Vagina (tissue), 2 donors: Measurements from ENCODE around the gene RPS25. TPM values are rescaled to one million over a fixed set of nuclear protein-coding genes. Genes with fewer than 3 reads are reported as not detected.

Experiments used
- DNase-seq, 2 donors: peaks; one replicate each; pipeline ENCODE4 v3.0.0-alpha.2; 2017; ENCODE audit errors: extremely low spot score in 2 of 2
- H3K27ac ChIP-seq: fragments of 200-600 bp; sonication (generic); one replicate; pipeline ENCODE4 v1.5.1; 2019
- H3K27me3 ChIP-seq: fragments of 200-600 bp; sonication (generic); one replicate; pipeline ENCODE4 v1.5.1; 2019
- H3K36me3 ChIP-seq, 2 donors: fragments of 200-600 bp; sonication (generic); one replicate each; pipeline ENCODE4 v1.5.1; 2017 to 2019
- H3K4me1 ChIP-seq: fragments of 200-600 bp; sonication (generic); one replicate; pipeline ENCODE4 v1.5.1; 2019
- H3K4me3 ChIP-seq, 2 donors: fragments of 200-600 bp; sonication (generic); 1 replicate in 1 of 2; 2 replicates in 1 of 2; pipeline ENCODE4 v1.5.1; 2016 to 2019
- H3K9me3 ChIP-seq: fragments of 200-600 bp; sonication (generic); one replicate; pipeline ENCODE4 v1.5.1; 2019
- POLR2A ChIP-seq, 2 donors: fragments of 450-650 bp; IDR thresholded peaks; one replicate each; pipeline ENCODE4 v1.6.1; 2017; ENCODE audit warnings: antibody characterized with exemption in 2 of 2, mild to moderate bottlenecking in 2 of 2, moderate library complexity in 2 of 2
- POLR2AphosphoS5 ChIP-seq, 2 donors: sonication (generic); formaldehyde crosslinking; IDR thresholded peaks; one replicate each; pipeline ENCODE4 v1.9.0; 2017; ENCODE audit warnings: antibody characterized with exemption in 2 of 2, mild to moderate bottlenecking in 2 of 2, low read depth in 1 of 2; ENCODE audit not compliant: insufficient read depth in 1 of 2
- intact Hi-C: fragments of 100-400 bp; cut with DNase I; formaldehyde crosslinking; loops from one replicate; pipeline ENCODE4 v1.15.1; 2023
- total RNA-seq: library from RNA; depleted of rRNA; stranded (reverse); fragments of >200 nt; gene quantifications from one replicate; pipeline ENCODE4 v1.2.3, GENCODE V29; 2016
- TF ChIP-seq, protein P1 (sequence below), 3 experiments: fragments of 450-650 bp in 2 of 3; fragments of 200-600 bp in 1 of 3; sonication (generic) in 1 of 3; IDR thresholded peaks; one replicate each; pipeline ENCODE4 v1.5.1; 2017 to 2019; ENCODE audit warnings: antibody characterized with exemption in 3 of 3, mild to moderate bottlenecking in 2 of 3, moderate library complexity in 2 of 3

Gene RPS25
- total RNA-seq, 1 donor from 2014 or later, result 1,843 TPM

DNA sequence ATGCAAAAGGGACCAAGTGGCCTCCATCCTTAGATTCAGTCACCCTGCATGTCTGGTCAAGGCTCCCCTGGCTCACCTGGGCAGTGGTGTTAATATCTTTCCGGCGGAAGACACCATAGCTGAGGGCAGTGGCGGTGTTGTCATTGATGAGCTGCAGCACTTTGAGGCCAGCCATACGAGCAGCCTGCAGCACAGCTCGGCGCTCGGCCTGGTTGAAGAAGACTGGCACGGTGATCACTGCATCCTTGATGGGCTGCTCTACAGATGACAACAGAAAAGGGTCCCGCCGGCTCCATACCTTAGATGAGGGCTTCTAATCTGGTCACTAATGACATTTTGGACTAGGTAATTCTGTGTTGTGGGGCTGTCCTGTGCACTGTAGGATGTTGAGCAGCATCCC is 36.3 kb upstream of the RPS25 start:
- intact Hi-C loops, result no loop called here
- no peak overlapping the region for H3K27ac ChIP-seq
- DNase-seq, result no peak
- H3K36me3 ChIP-seq, result peaks cover 0 to 54% of the 10 kb centered on the region in 2 donors
- no peaks in the 10 kb centered on the region for H3K27me3 ChIP-seq
- TF ChIP-seq POLR2A (IDR thresholded peaks at IDR 0.05) (no peak), POLR2AphosphoS5 (IDR thresholded peaks at IDR 0.05; ENCODE audit: insufficient read depth in 1 of 2, low read depth in 1 of 2) (no peak)
- TF ChIP-seq, protein P1, sequence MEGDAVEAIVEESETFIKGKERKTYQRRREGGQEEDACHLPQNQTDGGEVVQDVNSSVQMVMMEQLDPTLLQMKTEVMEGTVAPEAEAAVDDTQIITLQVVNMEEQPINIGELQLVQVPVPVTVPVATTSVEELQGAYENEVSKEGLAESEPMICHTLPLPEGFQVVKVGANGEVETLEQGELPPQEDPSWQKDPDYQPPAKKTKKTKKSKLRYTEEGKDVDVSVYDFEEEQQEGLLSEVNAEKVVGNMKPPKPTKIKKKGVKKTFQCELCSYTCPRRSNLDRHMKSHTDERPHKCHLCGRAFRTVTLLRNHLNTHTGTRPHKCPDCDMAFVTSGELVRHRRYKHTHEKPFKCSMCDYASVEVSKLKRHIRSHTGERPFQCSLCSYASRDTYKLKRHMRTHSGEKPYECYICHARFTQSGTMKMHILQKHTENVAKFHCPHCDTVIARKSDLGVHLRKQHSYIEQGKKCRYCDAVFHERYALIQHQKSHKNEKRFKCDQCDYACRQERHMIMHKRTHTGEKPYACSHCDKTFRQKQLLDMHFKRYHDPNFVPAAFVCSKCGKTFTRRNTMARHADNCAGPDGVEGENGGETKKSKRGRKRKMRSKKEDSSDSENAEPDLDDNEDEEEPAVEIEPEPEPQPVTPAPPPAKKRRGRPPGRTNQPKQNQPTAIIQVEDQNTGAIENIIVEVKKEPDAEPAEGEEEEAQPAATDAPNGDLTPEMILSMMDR (IDR thresholded peaks at IDR 0.05), result no peak
- H3K4me1 ChIP-seq, result peaks cover 28% of the 10 kb centered on the region
- H3K9me3 ChIP-seq, result no peaks in the 10 kb centered on the region
- no peak overlapping the region for H3K4me3 ChIP-seq

DNA sequence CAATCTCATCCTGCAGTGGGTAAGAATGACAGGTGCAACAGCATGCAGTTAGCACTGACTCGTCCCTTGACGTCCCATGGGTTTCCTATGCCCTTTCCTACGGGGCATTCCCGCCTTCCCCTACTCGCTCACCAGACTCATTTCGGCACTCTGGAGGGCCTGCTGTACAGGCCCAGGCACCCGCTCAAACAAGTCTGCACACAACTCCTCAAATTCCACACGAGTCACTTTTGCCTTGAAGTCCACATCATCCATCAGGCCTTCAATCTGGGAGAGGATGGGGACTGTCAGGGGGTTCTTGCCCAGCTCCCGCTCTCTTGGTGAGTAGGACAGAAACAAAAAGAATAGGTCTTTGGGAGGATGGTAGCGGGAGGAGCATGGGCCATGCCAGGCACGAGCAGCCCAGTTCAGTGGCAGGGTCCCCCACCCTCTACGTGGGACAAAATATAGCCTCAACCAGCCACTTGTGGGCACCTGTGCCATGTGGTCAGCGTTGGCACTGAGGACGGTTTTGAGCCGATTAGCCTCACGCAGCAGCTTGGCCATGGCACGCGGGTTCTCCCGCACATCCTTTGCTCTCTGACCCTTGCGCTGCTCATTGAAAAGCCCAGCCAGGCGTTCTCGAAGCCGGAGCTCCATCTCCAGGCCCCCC is 34.1 kb upstream of the RPS25 start:
- DNase-seq, result no peak
- no peak overlapping the region for H3K27ac ChIP-seq
- no peaks in the 10 kb centered on the region for H3K9me3 ChIP-seq
- H3K27me3 ChIP-seq, result no peaks in the 10 kb centered on the region
- peaks cover 0 to 76% of the 10 kb centered on the region in 2 donors for H3K36me3 ChIP-seq
- intact Hi-C loops, result no loop called here
- no peak overlapping the region for H3K4me3 ChIP-seq
- H3K4me1 ChIP-seq, result peaks cover 18% of the 10 kb centered on the region
- TF ChIP-seq, protein P1 (IDR thresholded peaks at IDR 0.05), result no peak
- TF ChIP-seq POLR2A (IDR thresholded peaks at IDR 0.05) (no peak), POLR2AphosphoS5 (IDR thresholded peaks at IDR 0.05; ENCODE audit: insufficient read depth in 1 of 2, low read depth in 1 of 2) (no peak)

DNA sequence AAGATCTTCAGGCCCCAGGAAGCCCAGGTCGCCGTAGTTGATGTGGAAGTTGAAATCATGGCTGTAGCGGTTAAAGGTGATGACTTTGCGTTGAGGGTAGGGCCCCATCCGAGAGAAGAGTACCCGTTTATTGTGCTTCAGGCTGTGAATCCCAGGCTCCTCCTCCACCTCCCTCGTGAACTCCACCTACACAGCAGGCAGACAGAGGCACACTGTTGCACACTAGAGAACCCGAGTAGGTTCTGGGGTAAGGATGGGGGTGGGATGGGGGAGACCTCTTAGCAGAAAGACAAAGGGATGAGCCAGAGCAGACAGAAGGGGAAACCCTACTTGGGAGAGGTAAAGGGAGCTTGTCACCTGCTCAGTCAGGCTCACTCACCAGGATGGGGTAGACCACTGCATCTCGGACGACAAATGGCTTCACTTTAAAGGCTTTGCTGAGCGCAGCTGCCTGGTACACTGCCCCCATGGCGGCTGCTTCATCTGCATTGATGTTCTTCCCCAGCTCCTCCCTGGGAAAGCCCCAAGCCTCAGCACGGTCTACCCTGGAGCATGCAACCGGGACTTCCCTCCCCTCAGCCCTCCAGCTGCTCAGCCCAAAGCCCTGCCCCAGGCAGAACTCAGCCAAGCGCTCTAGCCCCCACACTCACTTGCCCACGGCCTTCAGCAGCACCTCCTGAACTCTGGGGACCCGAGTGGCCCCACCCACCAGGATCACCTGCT is 33.5 kb upstream of the RPS25 start:
- H3K27ac ChIP-seq, result no peak overlapping the region
- no peaks in the 10 kb centered on the region for H3K27me3 ChIP-seq
- H3K9me3 ChIP-seq, result no peaks in the 10 kb centered on the region
- intact Hi-C loops, result no loop called here
- no peak for TF ChIP-seq POLR2AphosphoS5 (IDR thresholded peaks at IDR 0.05; ENCODE audit: insufficient read depth in 1 of 2, low read depth in 1 of 2)
- no peak for TF ChIP-seq POLR2A (IDR thresholded peaks at IDR 0.05)
- TF ChIP-seq, protein P1 (IDR thresholded peaks at IDR 0.05), result no peak
- H3K4me1 ChIP-seq, result peaks cover 18% of the 10 kb centered on the region
- no peak for DNase-seq
- H3K4me3 ChIP-seq, result no peak overlapping the region
- peaks cover 0 to 83% of the 10 kb centered on the region in 2 donors for H3K36me3 ChIP-seq

DNA sequence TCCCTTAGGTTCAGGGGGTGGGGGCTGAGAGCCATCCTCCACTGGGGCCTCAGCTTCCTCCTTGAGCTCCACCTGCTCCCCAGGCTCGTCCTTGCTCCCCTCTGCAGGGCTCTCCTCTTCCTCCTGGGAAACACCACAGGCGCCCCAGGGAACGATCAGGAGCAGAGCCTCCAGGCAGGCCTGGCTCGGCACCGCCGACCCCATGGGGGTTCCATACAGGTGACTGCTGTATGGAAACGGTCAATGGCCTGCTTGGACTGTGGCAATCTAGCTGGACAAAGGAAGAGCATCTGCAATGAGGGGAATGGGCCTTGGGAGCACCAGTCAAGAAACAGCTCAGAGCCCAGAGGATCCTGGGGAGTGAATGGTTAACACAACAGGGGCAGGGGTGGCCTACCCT is 30.9 kb upstream of the RPS25 start:
- Histone ChIP-seq H3K9me3 (no peaks in the 10 kb centered on the region), H3K36me3 (peaks cover 0 to 88% of the 10 kb centered on the region in 2 donors), H3K27me3 (no peaks in the 10 kb centered on the region), H3K27ac (no peak overlapping the region), H3K4me3 (no peak overlapping the region), H3K4me1 (no peaks in the 10 kb centered on the region)
- intact Hi-C loops, result no loop called here
- TF ChIP-seq POLR2A (IDR thresholded peaks at IDR 0.05) (no peak), POLR2AphosphoS5 (IDR thresholded peaks at IDR 0.05; ENCODE audit: insufficient read depth in 1 of 2, low read depth in 1 of 2) (no peak)
- TF ChIP-seq, protein P1 (IDR thresholded peaks at IDR 0.05), result no peak
- DNase-seq, result no peak

DNA sequence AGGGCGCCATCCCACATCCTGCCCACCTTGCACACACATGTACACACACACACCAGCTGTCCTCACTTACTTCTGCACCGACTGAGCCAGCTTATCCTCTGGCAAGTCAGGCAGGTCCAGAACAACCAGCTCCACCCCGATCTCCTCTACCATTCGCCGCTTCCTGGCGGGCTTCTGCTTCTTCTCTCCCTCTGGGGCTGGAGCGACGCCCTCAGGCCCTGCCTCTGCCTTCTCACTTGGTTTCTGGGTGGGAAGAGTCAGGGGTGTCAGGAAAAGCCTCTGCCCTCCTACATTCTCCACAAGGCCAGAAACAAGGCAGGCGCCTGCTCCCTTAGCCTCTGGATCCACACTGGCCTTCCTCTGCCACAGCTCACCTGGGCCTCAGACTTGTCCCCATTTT is 30.5 kb upstream of the RPS25 start:
- Histone ChIP-seq H3K36me3 (peaks cover 0 to 84% of the 10 kb centered on the region in 2 donors), H3K9me3 (no peaks in the 10 kb centered on the region), H3K4me3 (no peak overlapping the region), H3K27me3 (no peaks in the 10 kb centered on the region), H3K4me1 (no peaks in the 10 kb centered on the region), H3K27ac (no peak overlapping the region)
- DNase-seq, result no peak
- TF ChIP-seq, protein P1 (IDR thresholded peaks at IDR 0.05), result no peak
- intact Hi-C loops, result no loop called here
